GM21360 (cell line): ENCODE measurements around the gene BIN1.
A peak's percentile ranks its signal among the peaks of the same experiment; 100 is the strongest.
"Not testable (repeated sequence)": the region's sequence is repeated elsewhere in the genome, so short reads cannot be mapped to it uniquely, and the experiment has no call there.

Experiments used
- ATAC-seq: cut with Tn5 transposase; IDR thresholded peaks from one replicate; pipeline ENCODE4 v1.9.1; 2021; ENCODE audit warnings: mild to moderate bottlenecking, moderate library complexity; ENCODE audit not compliant: unreplicated experiment

BIN1 gene

GRCh38 chr2:127034883-127035611 lies 71.9 kb downstream of the BIN1 start:
- no peak for ATAC-seq

GRCh38 chr2:127034051-127034450 lies 72.9 kb downstream of the BIN1 start:
- no peak for ATAC-seq

GRCh38 chr2:127032621-127033020 lies 74.3 kb downstream of the BIN1 start:
- no peak for ATAC-seq

GRCh38 chr2:127029350-127030051 lies 77.5 kb downstream of the BIN1 start:
- no peak for ATAC-seq

GRCh38 chr2:127028745-127029144 lies 78.2 kb downstream of the BIN1 start:
- ATAC-seq, result not testable (repeated sequence)

- no peak for ATAC-seq
Observed at GRCh38 chr2:127027715-127028114, 79.2 kb downstream of the BIN1 start.

GRCh38 chr2:127025359-127026166 lies 81.4 kb downstream of the BIN1 start:
- peak; percentile 94 for ATAC-seq

- no peak for ATAC-seq
Observed at GRCh38 chr2:127024769-127025358, 82.1 kb downstream of the BIN1 start.

GRCh38 chr2:127023504-127023903 lies 83.5 kb downstream of the BIN1 start:
- no peak for ATAC-seq

- ATAC-seq, result no peak
Observed at GRCh38 chr2:127022817-127023216, 84.1 kb downstream of the BIN1 start.

- no peak for ATAC-seq
Observed at GRCh38 chr2:127020536-127020935, 86.4 kb downstream of the BIN1 start.

- no peak for ATAC-seq
Observed at GRCh38 chr2:127017548-127017947, 89.4 kb downstream of the BIN1 start.

- ATAC-seq, result no peak
Observed at GRCh38 chr2:127016329-127016728, 90.6 kb downstream of the BIN1 start.

GRCh38 chr2:127015106-127015910 lies 91.6 kb downstream of the BIN1 start:
- ATAC-seq, result no peak

- ATAC-seq, result no peak
Observed at GRCh38 chr2:127014630-127015029, 92.3 kb downstream of the BIN1 start.

- ATAC-seq, result no peak
Observed at GRCh38 chr2:127014224-127014623, 92.7 kb downstream of the BIN1 start.

- ATAC-seq, result no peak
Observed at GRCh38 chr2:127012868-127013267, 94.1 kb downstream of the BIN1 start.

- ATAC-seq, result no peak
Observed at GRCh38 chr2:127012215-127012614, 94.7 kb downstream of the BIN1 start.

GRCh38 chr2:127011796-127012195 lies 95.2 kb downstream of the BIN1 start:
- no peak for ATAC-seq

- no peak for ATAC-seq
Observed at GRCh38 chr2:127011231-127011661, 95.7 kb downstream of the BIN1 start.
